ENCODE data around the gene SAMD3.

SAMD3 gene

GRCh38 chr6:130216620-130217019 lies 6.1 kb downstream of the SAMD3 start:
- no peak for TF ChIP-seq EZH2phosphoT487 (IDR thresholded peaks at IDR 0.05; ENCODE audit: borderline replicate concordance)
- no peak for TF ChIP-seq CTCF (conservative IDR thresholded peaks at IDR 0.05; ENCODE audit: low read length)
- no peak overlapping the region for H3K4me2 ChIP-seq (ENCODE audit: low read depth, low read length, poor library complexity, severe bottlenecking)
- no peaks in the 10 kb centered on the region for H3F3A ChIP-seq (ENCODE audit: low read depth)
- H3K9me2 ChIP-seq (replicated peaks; ENCODE audit: low read depth, low read length) = no peaks in the 10 kb centered on the region
- H3K27me3 ChIP-seq (ENCODE audit: insufficient read depth, low read length, poor library complexity, severe bottlenecking) = no peaks in the 10 kb centered on the region
- H2AFZ ChIP-seq (ENCODE audit: low read length) = no peak overlapping the region
- no peak overlapping the region for H3K4me3 ChIP-seq (ENCODE audit: low read length, poor library complexity, severe bottlenecking)
- H3K79me2 ChIP-seq (ENCODE audit: insufficient read depth, low read length) = no peaks in the 10 kb centered on the region
- H3K4me1 ChIP-seq (ENCODE audit: insufficient read depth, low read length, poor library complexity, severe bottlenecking) = peaks cover 31% of the 10 kb centered on the region
- no peak overlapping the region for H3K9ac ChIP-seq (ENCODE audit: low read depth, low read length, poor library complexity, severe bottlenecking)
- no peaks in the 10 kb centered on the region for H3K36me3 ChIP-seq (ENCODE audit: insufficient read depth, low read length)
- H4K20me1 ChIP-seq (ENCODE audit: insufficient read depth, low read length, poor library complexity, severe bottlenecking) = no peaks in the 10 kb centered on the region
- H3K9me3 ChIP-seq (ENCODE audit: insufficient read depth, low read depth, low read length) = no peaks in the 10 kb centered on the region

- no peak overlapping the region for H3K9ac ChIP-seq (ENCODE audit: low read depth, low read length, poor library complexity, severe bottlenecking)
Measured at GRCh38 chr6:130215526-130215925, 7.2 kb downstream of the SAMD3 start.

GRCh38 chr6:130212215-130212874 lies 10.4 kb downstream of the SAMD3 start:
- H3K4me1 ChIP-seq (ENCODE audit: insufficient read depth, low read length, poor library complexity, severe bottlenecking) = peaks cover 27% of the 10 kb centered on the region
- no peaks in the 10 kb centered on the region for H3K36me3 ChIP-seq (ENCODE audit: insufficient read depth, low read length)
- H2AFZ ChIP-seq (ENCODE audit: low read length) = no peak overlapping the region
- H3K9me2 ChIP-seq (replicated peaks; ENCODE audit: low read depth, low read length) = no peaks in the 10 kb centered on the region
- no peak overlapping the region for H3K4me2 ChIP-seq (ENCODE audit: low read depth, low read length, poor library complexity, severe bottlenecking)
- H3K9ac ChIP-seq (ENCODE audit: low read depth, low read length, poor library complexity, severe bottlenecking) = no peak overlapping the region
- no peak overlapping the region for H3K4me3 ChIP-seq (ENCODE audit: low read length, poor library complexity, severe bottlenecking)
- no peaks in the 10 kb centered on the region for H3K79me2 ChIP-seq (ENCODE audit: insufficient read depth, low read length)
- no peaks in the 10 kb centered on the region for H4K20me1 ChIP-seq (ENCODE audit: insufficient read depth, low read length, poor library complexity, severe bottlenecking)
- H3F3A ChIP-seq (ENCODE audit: low read depth) = no peaks in the 10 kb centered on the region
- H3K9me3 ChIP-seq (ENCODE audit: insufficient read depth, low read depth, low read length) = no peaks in the 10 kb centered on the region
- H3K27me3 ChIP-seq (ENCODE audit: insufficient read depth, low read length, poor library complexity, severe bottlenecking) = no peaks in the 10 kb centered on the region
- TF ChIP-seq CTCF (conservative IDR thresholded peaks at IDR 0.05; ENCODE audit: low read length) = no peak
- no peak for TF ChIP-seq EZH2phosphoT487 (IDR thresholded peaks at IDR 0.05; ENCODE audit: borderline replicate concordance)

More at GRCh38 chr6:130215526-130215925, 7.2 kb downstream of the SAMD3 start:
- TF ChIP-seq CTCF (conservative IDR thresholded peaks at IDR 0.05; ENCODE audit: low read length) = no peak
- TF ChIP-seq EZH2phosphoT487 (IDR thresholded peaks at IDR 0.05; ENCODE audit: borderline replicate concordance) = no peak
- H3F3A ChIP-seq (ENCODE audit: low read depth) = no peaks in the 10 kb centered on the region
- H4K20me1 ChIP-seq (ENCODE audit: insufficient read depth, low read length, poor library complexity, severe bottlenecking) = no peaks in the 10 kb centered on the region
- peak overlapping the region; percentile 50 for H3K4me2 ChIP-seq (ENCODE audit: low read depth, low read length, poor library complexity, severe bottlenecking)
- no peaks in the 10 kb centered on the region for H3K9me3 ChIP-seq (ENCODE audit: insufficient read depth, low read depth, low read length)
- peak overlapping the region; percentile 39 for H3K4me3 ChIP-seq (ENCODE audit: low read length, poor library complexity, severe bottlenecking)
- no peaks in the 10 kb centered on the region for H3K27me3 ChIP-seq (ENCODE audit: insufficient read depth, low read length, poor library complexity, severe bottlenecking)
- H3K79me2 ChIP-seq (ENCODE audit: insufficient read depth, low read length) = no peaks in the 10 kb centered on the region
- peaks cover 31% of the 10 kb centered on the region for H3K4me1 ChIP-seq (ENCODE audit: insufficient read depth, low read length, poor library complexity, severe bottlenecking)
- no peaks in the 10 kb centered on the region for H3K9me2 ChIP-seq (replicated peaks; ENCODE audit: low read depth, low read length)
- H3K36me3 ChIP-seq (ENCODE audit: insufficient read depth, low read length) = no peaks in the 10 kb centered on the region
- H2AFZ ChIP-seq (ENCODE audit: low read length) = no peak overlapping the region
